ENCODE results near the gene COLQ.
"Not testable (repeated sequence)": the region's sequence is repeated elsewhere in the genome, so short reads cannot be mapped to it uniquely, and the experiment has no call there.

Gene COLQ

DNA sequence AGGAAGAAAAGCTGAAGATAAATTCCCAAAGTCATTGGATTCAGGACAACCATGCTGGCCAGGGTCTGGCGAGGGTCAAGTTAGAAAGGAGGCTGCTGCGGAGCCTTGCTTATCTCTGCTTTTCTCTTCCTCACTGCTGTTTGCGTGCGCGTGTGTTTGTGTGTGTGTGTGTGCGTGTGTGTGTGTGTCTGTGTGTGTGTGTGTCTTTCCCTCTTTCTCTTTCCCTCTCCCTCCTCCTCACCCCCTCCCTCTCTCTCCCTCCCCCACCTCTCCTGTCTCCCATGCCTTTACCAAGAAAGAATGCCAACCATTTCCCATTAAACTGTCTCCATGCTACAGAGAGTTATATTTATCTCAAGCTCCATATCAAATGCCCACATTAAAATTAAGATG is at the start of gene COLQ:
Gene COLQ (minus strand): TSS at position 134 of the 393 bp plus-strand sequence. CDS start 81 bp downstream, at position 53.
- no peak for DNase-seq (ENCODE audit: low read depth)

DNA sequence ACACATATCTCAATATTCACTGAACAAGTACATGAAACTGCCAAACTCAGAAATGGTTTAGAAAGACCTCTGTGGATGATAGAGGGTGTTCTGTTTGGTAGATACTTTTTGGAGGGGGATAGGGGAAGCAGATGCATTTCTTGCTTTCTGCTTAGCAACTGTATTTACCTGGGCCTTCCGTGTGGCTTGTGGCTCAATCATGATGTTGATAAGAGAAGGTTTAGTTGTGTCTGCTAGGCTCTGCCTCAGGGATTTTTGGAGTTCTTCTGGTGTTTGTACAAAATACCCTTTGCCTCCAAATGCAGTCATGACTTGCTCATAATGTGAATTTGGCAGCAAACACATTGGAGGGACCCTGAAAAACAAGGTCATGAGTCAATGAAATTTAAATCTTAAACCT is 41.7 kb upstream of the COLQ start:
- DNase-seq (ENCODE audit: low read depth), result no peak

GRCh38 chr3:15562560-15562959 is 41.1 kb upstream of the COLQ start:
- DNase-seq (ENCODE audit: low read depth), result no peak

DNA sequence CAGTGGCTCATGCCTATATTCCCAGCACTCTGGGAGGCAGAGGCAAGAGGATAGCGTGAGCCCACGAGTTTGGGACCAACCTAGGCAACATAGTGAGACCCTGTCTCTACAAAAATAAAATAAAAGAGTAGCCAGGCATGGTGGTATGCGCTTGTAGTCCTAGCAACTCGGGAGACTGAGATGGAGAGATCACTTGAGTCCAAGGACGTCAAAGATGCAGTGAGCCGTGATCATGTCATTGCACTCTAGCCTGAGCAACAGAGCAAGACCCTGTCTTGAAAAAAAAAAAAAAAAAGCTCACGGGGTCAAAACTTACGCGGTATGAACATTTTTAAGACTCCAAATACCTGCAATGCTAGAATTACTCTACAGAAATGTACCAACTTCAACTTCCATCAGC is 37.1 kb upstream of the COLQ start:
- no peak for DNase-seq (ENCODE audit: low read depth)

DNA sequence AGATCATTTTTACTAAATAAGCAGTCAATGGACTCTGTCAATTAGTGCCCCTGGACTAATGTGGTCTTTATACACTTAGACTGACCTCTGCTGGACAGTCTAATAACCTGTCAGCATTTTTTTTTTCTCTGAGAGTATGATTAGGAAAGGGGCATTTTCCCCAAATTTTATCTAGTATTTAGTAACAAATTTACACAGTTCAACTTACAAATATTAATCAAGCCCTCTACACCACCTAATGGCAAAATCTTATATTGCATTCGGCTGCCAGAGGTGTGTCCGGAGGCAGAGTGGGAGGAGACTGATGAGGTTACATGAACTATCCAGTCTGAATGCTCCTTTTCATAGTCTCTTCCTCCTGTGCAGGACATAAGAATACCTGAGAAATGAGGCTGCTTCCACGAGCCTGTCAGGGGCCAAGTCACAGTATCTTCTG is 36.0 kb upstream of the COLQ start:
- peak; percentile 30 for DNase-seq (ENCODE audit: low read depth)

DNA sequence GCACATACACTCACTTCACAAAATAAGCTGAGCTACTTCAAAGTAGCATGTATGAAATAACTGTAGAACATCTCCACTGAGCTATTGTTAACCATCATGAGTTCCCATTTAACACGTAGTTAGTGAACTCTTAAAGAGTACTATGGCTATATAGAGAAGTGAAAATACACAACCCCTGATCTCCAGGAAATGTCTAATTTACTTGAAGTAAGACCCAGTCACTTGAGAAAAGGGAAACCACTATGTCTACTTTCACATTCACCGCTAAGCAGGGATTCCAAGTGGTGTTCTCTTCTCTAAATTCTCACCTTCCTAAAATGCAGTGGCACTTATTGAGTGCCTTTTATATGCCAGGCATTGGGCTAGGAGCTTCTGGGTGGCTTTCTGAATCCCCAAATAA is 35.0 kb upstream of the COLQ start:
- no peak for DNase-seq (ENCODE audit: low read depth)

- no peak for DNase-seq (ENCODE audit: low read depth)
Observed at GRCh38 chr3:15553749-15554148, 32.2 kb upstream of the COLQ start.

DNA sequence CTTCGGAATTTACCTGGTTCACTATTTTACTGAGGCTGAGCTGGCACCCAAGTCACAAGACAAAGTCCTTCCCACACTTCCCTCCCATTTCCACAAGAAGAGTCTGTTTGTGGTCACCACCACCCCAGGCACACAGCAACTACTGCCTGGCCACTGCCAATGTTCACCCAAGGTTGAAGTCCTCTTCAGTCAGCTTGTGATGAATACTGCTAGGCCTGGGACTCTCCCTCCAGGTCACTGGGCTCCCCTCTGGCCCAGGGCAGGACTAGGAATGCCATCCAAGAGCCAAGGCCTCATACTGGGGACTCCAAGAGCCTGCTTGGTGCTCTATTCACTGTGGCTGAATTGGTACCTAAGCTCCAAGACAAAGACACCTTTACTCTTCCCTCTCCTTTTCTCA is 30.4 kb upstream of the COLQ start:
- no peak for DNase-seq (ENCODE audit: low read depth)

DNA sequence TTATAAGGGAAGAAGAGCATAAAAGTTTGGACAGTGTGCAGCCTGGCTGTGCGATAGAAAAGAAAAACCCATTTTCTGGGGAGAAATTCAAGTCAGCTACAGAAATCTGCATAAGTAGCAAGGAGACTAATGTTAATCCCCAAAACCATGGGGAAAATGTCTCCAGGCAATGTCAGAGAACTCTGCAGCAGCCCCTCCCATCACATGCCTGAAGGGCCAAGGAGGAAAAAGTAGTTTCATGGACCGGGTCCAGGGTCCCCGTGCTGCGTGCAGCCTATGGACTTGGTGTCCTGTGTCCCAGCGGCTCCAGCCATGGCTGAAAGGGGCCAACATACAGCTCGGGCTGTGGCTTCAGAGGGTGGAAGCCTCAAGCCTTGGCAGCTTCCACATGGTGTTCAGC is 28.3 kb upstream of the COLQ start:
- no peak for DNase-seq (ENCODE audit: low read depth)

DNA sequence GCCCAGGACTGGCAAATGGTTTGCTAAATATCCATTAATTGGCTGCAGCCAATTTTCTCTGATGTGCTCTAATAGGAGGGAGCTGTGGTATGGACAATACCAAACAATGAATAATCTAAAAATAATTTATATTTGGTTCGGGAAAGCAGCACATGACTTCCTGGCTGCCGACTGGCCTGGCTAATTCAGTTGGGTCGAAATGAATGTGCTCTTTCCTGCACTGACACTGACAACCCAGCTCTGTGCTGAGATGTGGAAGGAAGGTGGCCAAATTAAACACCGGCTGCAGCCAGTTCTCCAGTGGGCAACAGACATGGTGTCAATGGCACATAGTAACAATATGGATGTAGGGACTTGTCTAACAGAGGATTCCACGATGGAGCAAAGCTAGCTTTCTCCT is 21.1 kb upstream of the COLQ start:
- DNase-seq (ENCODE audit: low read depth), result no peak

- DNase-seq (ENCODE audit: low read depth), result no peak
Observed at GRCh38 chr3:15541371-15541770, 19.9 kb upstream of the COLQ start.

GRCh38 chr3:15539066-15539465 is 17.6 kb upstream of the COLQ start:
- no peak for DNase-seq (ENCODE audit: low read depth)

DNA sequence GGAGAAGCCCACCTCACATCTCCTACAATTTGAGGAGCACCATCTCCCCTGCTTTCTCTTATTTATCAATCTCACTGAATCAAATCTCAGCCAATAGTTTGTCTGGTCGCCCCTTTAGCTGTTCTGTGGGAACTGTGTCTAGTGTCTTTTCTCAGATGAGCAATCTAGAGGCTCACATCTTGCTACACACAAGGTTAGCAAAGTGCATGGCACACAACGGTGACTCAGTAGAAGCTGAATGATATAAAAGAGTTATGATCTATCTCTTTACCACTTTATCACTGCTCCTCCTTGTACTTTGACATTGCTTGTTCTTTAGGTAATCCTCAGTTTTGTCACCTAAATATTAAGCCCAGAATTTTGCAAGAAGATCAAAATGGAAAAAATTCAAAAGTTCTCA is 16.8 kb upstream of the COLQ start:
- no peak for DNase-seq (ENCODE audit: low read depth)

GRCh38 chr3:15536856-15537255 is 15.3 kb upstream of the COLQ start:
- DNase-seq (ENCODE audit: low read depth), result no peak

DNA sequence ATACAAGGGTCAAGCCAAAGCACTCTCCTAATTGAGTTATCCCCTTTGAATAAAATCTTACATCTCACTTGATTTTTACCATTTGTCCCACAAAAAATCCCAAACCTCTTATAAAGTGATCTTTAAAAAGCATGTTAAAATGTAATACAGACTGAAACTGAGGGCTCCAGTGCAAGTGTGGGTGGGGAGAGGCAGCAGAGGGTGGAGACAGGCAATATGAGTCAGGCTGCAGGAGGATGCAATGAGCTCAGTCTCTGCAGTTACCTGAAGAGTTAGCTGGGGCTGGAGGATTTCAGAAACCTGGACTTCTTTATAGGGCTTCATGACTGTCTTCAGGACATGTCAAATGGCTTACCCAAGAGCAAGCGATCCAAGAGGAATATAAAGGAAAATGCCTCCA is 14.2 kb upstream of the COLQ start:
- peak; percentile 19 for DNase-seq (ENCODE audit: low read depth)

- not testable (repeated sequence) for DNase-seq (ENCODE audit: low read depth)
Observed at GRCh38 chr3:15532614-15533013, 11.1 kb upstream of the COLQ start.

DNA sequence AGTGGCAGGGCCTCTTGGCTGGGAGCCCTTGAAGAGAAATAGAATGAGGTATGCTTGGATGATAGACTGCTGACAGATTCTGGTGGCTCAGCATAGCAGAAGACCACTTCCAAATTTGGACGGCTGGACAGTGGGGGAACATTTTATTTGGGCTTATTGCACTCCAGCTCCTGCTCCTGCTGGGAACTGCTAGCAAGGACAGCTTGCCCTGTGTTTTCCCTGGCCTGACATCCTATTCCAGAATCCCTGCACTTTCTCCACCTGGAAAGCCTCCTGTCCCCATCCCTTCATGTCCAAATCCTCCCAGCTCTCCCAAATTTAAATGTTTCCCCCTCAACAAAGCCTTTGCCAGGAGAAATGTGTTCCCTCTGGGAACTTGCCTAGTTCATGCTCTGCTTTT is 9.8 kb upstream of the COLQ start:
- DNase-seq (ENCODE audit: low read depth), result no peak

GRCh38 chr3:15528854-15529537 is 7.5 kb upstream of the COLQ start:
- no peak for DNase-seq (ENCODE audit: low read depth)

DNA sequence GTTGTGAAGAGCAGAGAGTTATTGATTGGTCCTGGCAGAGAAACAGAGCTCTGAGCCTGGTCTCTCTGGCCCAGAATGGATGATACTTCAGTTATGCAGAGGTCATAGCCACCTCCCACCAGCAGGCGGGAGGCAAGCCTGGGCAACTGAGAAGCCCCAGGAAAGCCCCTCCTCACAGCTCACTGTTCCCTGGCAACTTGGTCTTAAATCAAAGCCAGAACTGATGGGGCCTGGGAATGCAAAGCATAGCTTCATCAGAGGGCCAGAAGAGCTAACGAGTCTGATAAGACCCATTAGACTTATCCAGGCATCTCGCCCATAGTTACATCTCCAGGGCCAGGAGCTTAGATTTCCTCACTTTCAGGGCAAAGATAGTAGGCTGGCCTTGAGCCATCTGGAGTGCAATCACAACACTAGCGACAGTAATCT is 5.5 kb upstream of the COLQ start:
- no peak for DNase-seq (ENCODE audit: low read depth)

GRCh38 chr3:15525790-15526189 is 4.3 kb upstream of the COLQ start:
- DNase-seq (ENCODE audit: low read depth), result no peak

GRCh38 chr3:15523660-15524417 is 2.3 kb upstream of the COLQ start:
- no peak for DNase-seq (ENCODE audit: low read depth)

- DNase-seq (ENCODE audit: low read depth), result no peak
Observed at GRCh38 chr3:15522016-15522415, 510 bp upstream of the COLQ start.

DNA sequence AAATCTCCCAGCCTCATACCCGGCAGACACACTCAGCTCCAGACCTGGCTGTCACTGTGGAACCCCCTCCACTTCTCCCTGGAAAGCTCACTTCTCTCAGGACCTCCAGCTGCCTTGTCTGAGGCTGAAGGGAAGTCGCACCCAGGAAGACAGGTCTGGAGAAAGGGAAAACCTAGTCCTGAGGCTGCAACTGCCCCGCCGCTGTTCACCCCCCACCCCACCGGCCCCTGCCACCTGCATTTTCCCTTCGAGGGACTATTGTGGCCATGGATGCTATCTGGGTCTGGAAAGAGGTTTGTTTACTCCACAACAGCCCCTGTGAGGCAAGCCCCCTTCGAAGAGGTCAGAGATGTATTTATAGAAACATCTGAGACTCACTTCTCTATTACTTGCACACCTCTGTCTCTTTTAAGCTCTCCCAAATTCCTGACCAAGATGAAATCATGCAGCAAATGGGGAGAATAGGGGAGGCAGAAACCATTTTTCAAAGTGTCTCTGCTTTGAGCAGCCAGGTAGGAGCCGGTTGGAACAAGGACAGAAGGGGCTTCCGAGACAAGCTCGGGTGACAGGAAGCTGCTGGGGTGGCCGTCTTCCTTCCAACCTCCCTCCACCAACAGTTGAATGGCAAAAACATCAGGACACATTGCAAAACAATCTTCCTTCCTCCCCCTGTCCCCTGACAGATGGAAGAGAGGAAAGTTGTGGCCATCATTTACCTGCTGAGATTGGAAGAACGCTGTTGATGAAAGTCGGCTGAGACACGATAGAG is 518 bp downstream of the COLQ start:
- DNase-seq (ENCODE audit: low read depth), result no peak
